Stomach (tissue), 4 donors: ENCODE measurements around the gene TIGD4.

Experiments
- CTCF ChIP-seq, 7 experiments: fragments of 450-650 bp in 4 of 7; fragments of 200-600 bp in 3 of 7; sonication (generic) in 3 of 7; IDR thresholded peaks; one replicate each; pipeline ENCODE4 v1.5.1; 2016 to 2019; ENCODE audit warnings: antibody characterized with exemption in 7 of 7, control low read depth in 2 of 7, mild to moderate bottlenecking in 1 of 7
- EP300 ChIP-seq: sonication (generic); formaldehyde crosslinking; IDR thresholded peaks from one replicate; pipeline ENCODE4 v1.6.1; 2017; ENCODE audit warnings: antibody characterized with exemption
- POLR2A ChIP-seq, 4 donors: fragments of 450-650 bp; IDR thresholded peaks; one replicate each; pipeline ENCODE4 v1.6.1; 2016; ENCODE audit warnings: antibody characterized with exemption in 4 of 4, control low read depth in 2 of 4, mild to moderate bottlenecking in 1 of 4, moderate library complexity in 1 of 4
- POLR2AphosphoS5 ChIP-seq, 3 donors: sonication (generic); formaldehyde crosslinking; IDR thresholded peaks; one replicate each; pipeline ENCODE4 v1.6.1; 2016; ENCODE audit warnings: antibody characterized with exemption in 3 of 3

DNA sequence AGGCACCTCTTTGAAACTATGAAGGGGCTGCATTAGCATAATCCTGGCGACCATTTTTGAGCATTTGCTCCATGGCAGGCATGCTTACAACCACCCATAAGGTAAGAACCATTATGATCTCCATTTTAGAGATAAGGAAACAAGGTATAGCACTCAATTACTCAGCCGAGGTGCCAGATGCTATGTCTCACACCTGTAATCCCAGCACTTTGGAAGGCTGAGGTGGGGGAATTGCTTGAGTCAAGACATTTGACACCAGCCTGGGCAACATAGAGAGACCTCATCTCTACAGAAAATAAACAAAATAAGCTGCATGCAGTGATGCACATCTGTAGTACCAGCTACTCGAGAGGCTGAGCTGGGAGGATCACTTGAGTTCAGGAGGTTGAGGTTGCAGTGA lies 43.6 kb downstream of the TIGD4 start:
- TF ChIP-seq POLR2A (IDR thresholded peaks at IDR 0.05) = no peak
- no peak for TF ChIP-seq POLR2AphosphoS5 (IDR thresholded peaks at IDR 0.05)
- no peak for TF ChIP-seq CTCF (IDR thresholded peaks at IDR 0.05)
- no peak for TF ChIP-seq EP300
